AG09309 (cell line): ENCODE data around the gene FXYD3.

ENCODE experiments used
- DNase-seq: peaks from one replicate; pipeline ENCODE4 v3.0.0-alpha.2; 2010; ENCODE audit warnings: low read depth
- H3K4me3 ChIP-seq: 2 replicates; pipeline ENCODE4 v1.5.1; 2011; ENCODE audit warnings: mild to moderate bottlenecking, low read depth, low read length, moderate library complexity; ENCODE audit not compliant: control insufficient read depth
- TF ChIP-seq, protein P1 (sequence below): IDR thresholded peaks from 2 replicates; pipeline ENCODE4 v1.5.1; 2011; ENCODE audit warnings: mild to moderate bottlenecking, low read depth, low read length, inconsistent platforms; ENCODE audit not compliant: insufficient read depth, control insufficient read depth; ENCODE audit errors: missing control alignments

The FXYD3 gene

GRCh38 chr19:35090506-35091214, 25.0 kb upstream of the FXYD3 start:
- TF ChIP-seq, protein P1, sequence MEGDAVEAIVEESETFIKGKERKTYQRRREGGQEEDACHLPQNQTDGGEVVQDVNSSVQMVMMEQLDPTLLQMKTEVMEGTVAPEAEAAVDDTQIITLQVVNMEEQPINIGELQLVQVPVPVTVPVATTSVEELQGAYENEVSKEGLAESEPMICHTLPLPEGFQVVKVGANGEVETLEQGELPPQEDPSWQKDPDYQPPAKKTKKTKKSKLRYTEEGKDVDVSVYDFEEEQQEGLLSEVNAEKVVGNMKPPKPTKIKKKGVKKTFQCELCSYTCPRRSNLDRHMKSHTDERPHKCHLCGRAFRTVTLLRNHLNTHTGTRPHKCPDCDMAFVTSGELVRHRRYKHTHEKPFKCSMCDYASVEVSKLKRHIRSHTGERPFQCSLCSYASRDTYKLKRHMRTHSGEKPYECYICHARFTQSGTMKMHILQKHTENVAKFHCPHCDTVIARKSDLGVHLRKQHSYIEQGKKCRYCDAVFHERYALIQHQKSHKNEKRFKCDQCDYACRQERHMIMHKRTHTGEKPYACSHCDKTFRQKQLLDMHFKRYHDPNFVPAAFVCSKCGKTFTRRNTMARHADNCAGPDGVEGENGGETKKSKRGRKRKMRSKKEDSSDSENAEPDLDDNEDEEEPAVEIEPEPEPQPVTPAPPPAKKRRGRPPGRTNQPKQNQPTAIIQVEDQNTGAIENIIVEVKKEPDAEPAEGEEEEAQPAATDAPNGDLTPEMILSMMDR, result peak; percentile 69
- no peak overlapping the region for H3K4me3 ChIP-seq
- DNase-seq, result no peak

GRCh38 chr19:35093430-35093829, 22.2 kb upstream of the FXYD3 start:
- no peak for DNase-seq
- TF ChIP-seq, protein P1, result no peak
- no peak overlapping the region for H3K4me3 ChIP-seq

DNA sequence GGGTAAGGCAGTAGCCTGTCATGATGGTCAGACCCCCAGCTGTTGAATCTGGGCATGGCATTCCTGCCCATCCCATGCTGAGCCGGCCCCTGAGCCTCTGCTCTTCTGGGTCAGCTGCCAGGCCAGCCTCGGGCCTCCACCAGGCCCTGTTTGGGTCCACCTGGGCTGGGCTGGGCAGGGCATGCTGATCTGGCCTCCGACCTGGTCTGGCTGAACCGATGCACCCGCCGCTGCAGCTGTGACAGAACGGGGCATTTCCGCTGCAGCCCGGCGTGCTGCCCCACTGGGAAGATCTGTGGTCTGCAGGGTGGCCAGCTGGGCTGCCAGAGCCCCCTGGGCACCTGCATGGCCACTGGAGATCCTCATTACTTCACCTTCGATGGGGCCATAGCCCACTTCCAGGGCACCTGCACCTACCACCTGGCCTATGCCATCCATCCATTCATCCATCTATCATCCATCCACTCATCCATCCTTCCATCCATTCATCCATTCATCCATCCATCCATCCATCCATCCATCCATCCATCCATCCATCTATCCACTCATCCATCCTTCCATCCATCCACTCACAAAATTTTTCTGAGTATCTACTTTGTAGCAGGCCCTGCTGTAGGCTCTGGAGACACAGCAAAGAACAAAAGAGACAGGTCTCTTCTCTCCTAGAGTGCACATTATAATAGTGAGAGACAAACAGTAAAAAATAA, 21.5 kb upstream of the FXYD3 start:
- TF ChIP-seq, protein P1, result no peak
- no peak for DNase-seq
- H3K4me3 ChIP-seq, result no peak overlapping the region

DNA sequence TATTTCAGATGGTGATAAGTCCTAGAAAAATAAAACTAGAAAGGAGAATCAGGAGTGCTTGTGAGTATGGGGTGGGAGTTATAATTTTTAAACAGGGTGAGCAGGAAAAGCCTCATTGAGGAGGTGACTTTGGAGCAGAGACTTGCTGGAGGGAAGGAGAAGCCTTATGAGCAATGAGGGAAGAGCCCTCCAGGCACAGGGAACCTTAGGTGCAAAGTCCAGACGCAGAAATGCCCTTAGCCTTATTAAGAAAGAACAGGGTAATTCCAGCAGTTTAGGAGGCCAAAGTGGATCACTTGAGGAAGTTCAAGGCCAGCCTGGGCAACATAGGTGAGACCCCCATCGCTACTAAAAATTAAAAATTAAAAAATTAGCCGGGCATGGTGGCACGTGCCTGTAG, 21.0 kb upstream of the FXYD3 start:
- DNase-seq, result no peak
- TF ChIP-seq, protein P1, result no peak
- H3K4me3 ChIP-seq, result no peak overlapping the region

DNA sequence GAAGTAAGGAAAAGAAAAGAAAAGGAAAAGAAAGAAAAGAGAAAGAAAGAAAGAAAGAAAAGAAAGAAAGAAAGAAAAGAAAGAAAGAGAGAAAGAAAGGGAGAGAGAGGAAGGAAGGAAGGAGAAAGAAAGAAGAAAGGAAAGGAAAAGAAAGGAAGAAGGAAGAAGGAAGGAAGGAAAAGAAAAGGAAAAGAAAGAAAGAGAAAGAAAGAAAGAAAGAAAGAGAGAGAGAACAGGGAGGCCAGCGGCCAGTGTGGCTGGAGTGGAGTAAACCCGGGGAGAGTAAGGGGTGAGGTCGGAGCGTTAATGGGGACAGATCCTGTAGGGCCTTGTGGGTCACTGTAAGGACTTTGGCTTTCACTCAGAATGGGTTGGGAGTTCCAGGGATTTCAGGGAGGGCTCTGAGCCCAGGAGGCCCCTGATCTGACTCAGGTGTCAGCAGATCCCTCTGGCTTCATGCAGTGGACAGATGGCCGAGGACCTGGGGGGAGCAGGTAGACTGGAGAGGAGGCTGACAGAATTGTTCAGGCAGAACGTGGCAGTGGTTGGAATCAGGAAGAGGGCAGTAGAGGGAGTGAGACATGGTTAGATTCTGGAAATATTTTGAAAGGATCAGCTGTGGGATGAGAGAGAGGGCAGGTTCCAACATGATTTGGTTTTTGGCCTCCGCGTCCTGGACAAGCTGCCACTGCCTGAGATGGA, 19.8 kb upstream of the FXYD3 start:
- no peak overlapping the region for H3K4me3 ChIP-seq
- TF ChIP-seq, protein P1, result no peak
- no peak for DNase-seq

DNA sequence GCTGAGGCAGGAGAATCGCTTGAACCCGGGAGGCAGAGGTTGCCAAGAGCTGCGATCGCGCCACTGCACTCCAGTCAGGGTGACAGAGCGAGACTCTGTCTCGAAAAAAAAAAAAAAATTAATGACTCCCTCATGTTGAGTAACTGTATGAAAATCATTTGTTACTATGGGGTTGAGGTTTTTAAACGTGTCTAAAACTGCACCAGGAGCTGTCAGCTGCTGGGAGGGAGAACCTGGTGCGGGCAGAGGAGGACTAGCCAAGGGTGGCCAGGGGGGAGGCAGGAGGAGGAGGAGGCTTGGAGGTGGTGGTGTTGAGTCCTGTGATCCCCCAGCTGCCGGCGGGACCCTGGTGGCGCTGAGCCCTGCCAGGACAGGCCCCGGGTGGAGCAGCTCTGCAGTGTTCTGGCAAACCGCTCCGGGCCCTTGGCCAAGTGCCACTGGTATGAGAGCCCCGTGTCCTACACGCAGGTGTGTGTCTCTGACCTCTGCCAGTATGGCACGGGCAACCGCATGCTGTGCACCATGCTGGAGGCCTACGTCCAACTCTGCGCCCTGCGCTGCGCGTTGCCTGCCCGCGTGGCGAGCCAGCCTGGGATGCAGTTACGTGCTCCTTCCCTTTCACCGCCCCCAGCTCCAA, 17.1 kb upstream of the FXYD3 start:
- TF ChIP-seq, protein P1, result no peak
- DNase-seq, result no peak

More for the DNA sequence above, 17.1 kb upstream of the FXYD3 start:
- no peak overlapping the region for H3K4me3 ChIP-seq
